Measurements from ENCODE around the gene ARF4.
"Not testable (repeated sequence)": the region's sequence is repeated elsewhere in the genome, so short reads cannot be mapped to it uniquely, and the experiment has no call there.

ARF4 gene

DNA sequence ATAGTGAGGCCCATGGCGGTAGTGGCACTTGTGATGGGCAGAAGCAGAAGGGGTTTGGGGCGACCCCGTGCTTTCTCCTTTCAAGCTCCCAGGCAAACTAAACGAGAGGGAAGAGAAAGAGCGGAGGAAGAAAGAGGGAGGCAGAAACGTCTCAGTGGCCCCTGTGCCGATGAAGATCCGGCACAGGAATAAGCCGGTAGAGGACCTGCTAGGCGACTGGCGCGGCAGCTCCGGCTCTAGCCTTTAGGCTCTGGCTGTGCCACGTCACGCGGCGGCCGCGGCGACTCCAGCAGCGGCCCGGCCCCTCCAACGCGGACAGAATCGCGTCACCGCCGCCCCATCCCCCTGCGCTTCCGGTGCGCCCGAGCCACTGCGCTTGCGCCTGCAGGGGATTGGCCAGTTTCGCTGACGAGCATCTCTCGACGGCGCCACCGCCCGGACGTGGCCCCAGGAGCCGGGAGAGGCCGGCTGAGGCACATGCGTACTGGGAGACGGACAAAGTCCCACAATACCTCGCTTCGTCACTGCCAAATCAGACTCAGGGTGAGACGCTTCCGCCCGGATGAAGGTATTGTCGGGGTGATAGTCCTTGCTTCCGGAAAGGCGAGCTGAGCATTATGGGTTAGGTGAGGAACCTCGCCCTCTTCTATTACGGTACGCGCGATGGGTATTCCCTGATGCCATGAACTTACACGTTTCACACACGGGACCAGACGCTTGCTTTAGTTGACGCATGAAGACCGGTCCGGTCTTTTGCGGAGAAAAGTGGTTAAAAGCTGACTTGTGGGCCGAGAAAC is at the start of gene ARF4:
Gene ARF4 (minus strand): TSS at position 218 of the 797 bp plus-strand sequence. CDS start 204 bp downstream, at position 14.
- DNase-seq (ENCODE audit: low spot score) = peak; percentile 100

- DNase-seq (ENCODE audit: low spot score) = no peak
Measured at GRCh38 chr3:57646723-57647122, 49.6 kb upstream of the ARF4 start.

DNA sequence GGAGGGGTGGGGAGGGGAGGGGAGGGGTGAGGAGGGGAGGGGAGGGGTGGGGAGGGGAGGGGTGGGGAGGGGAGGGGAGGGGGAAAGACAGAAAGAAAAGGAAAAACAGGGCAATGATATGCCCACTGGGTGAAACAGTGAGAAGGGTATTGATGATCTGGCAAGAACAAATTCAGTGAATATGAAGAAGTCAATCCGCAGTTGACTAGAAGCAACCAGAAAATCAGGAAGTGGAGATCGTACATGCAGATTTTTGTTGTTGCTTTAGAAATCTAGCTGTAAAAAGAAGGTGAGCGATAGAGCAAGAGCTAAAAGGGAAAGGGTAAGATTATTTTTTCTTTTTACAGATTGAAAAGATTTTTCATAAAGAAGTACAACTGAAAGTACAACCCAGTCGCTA is 47.6 kb upstream of the ARF4 start:
- DNase-seq (ENCODE audit: low spot score) = no peak

- DNase-seq (ENCODE audit: low spot score) = no peak
Measured at GRCh38 chr3:57637391-57637790, 40.2 kb upstream of the ARF4 start.

GRCh38 chr3:57634259-57634658 is 37.1 kb upstream of the ARF4 start:
- DNase-seq (ENCODE audit: low spot score) = not testable (repeated sequence)

DNA sequence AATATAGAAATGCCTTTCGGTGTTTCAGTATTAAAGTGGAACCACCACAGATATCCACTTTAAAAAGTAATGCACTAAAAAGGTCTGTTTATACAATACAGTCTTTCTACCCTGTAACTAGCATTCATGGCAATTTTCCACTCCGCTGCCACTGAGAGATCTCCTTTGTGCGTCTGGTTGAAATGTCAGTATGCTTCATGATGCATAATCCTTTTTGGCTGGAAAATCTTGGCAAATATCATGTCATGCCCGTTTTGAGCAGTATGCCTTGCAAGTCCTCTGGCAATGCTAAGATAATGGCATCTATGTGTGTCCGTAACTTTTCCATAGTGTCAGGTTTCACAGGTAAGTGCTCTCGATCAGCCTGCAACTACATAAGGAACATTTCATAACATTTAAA is 30.8 kb upstream of the ARF4 start:
- DNase-seq (ENCODE audit: low spot score) = no peak

- DNase-seq (ENCODE audit: low spot score) = no peak
Measured at GRCh38 chr3:57624801-57625200, 27.7 kb upstream of the ARF4 start.

DNA sequence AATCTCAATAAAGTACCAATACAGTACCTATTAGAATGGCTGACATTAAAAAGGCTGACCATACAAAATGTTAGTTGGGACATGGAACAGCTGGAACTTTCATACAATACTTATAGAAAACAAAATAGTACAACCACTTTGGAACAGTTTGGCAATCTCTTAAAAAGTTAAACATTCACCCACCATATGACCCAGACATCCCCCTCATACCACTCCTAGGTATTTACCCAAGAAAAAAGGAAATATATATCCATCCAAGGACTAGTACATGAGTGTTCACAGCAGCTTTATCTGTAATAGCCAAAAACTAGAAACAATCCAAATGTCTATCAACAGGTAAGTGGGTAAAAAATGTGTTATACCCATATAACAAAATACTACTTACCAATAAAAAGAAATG is 25.2 kb upstream of the ARF4 start:
- DNase-seq (ENCODE audit: low spot score) = no peak

GRCh38 chr3:57617739-57618138 is 20.6 kb upstream of the ARF4 start:
- DNase-seq (ENCODE audit: low spot score) = no peak

DNA sequence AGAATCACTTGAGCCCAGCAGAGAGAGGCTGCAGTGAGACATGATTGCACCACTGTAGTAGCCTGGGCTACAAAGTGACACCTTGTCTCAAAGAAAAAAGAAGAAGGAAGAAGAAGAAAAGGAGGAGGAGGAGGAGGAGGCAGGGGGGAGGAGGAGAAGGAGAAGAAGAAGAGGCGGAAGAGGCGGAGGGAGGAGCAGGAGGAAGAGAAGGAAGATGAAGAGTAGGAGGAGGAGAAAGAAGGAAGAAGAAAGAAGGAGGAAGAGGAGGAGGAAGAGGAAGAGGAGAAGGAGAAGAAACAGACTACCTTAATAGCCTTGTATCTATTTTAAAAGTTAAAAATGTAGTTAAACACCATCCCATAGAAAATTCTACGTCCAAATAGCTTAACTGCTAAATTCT is 19.1 kb upstream of the ARF4 start:
- no peak for DNase-seq (ENCODE audit: low spot score)

DNA sequence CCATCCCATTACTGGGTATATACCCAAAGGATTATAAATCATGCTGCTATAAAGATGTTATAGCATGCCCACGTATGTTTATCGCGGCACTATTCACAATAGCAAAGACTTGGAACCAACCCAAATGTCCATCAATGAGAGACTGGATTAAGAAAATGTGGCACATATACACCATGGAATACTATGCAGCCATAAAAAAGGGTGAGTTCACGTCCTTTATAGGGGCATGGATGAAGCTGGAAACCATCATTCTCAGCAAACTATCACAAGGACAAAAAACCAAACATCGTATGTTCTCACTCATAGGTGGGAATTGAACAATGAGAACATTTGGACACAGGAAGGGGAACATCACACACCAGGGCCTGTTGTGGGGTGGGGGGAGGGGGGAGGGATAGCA is 14.7 kb upstream of the ARF4 start:
- DNase-seq (ENCODE audit: low spot score) = not testable (repeated sequence)

DNA sequence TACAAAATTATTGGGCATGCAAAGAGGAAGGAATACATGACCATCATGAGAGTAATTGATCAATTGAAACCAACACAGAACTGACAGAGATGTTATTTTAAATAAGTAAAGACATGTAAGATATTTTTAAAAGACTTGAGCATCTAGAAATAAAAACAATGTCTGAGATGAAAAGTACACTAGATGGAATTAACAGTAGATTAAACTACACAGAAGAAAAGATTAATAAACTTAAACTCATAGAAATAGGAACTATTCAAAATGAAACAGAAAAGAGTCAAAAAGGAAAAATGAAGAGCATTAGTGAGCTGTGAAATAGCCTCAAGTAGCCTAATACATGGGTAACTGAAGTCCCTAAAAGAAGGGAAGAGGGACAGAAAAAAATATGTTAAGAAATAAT is 8.5 kb upstream of the ARF4 start:
- DNase-seq (ENCODE audit: low spot score) = no peak

- DNase-seq (ENCODE audit: low spot score) = no peak
Measured at GRCh38 chr3:57604971-57605370, 7.8 kb upstream of the ARF4 start.

DNA sequence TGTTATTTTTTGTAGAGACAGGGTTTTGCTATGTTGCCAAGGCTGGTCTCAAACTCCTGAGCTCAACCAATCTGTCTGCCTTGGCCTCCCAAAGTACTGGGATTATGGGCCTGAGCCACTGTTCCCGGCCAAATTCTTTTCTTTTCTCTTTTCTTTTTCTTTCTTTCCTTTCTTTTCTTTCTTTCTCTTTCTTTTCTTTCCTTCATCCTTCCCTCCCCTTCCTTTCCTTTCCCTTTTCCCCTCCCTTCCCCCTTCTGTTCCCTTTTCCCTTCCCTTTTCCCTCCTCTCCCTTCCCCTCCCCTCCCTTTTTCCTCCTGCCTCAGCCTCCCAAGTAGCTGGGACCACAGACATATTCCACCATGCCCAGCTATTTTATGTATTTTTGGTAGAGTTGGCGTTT is 3.1 kb upstream of the ARF4 start:
- DNase-seq (ENCODE audit: low spot score) = no peak

GRCh38 chr3:57598765-57599360 is 1.7 kb upstream of the ARF4 start:
- DNase-seq (ENCODE audit: low spot score) = no peak

GRCh38 chr3:57596495-57597126 is 533 bp downstream of the ARF4 start:
- DNase-seq (ENCODE audit: low spot score) = peak; percentile 51

- no peak for DNase-seq (ENCODE audit: low spot score)
Measured at GRCh38 chr3:57594576-57594975, 2.6 kb downstream of the ARF4 start.

GRCh38 chr3:57594144-57594543 is 3.0 kb downstream of the ARF4 start:
- no peak for DNase-seq (ENCODE audit: low spot score)

- no peak for DNase-seq (ENCODE audit: low spot score)
Measured at GRCh38 chr3:57592306-57592705, 4.8 kb downstream of the ARF4 start.

GRCh38 chr3:57587905-57588304 is 9.2 kb downstream of the ARF4 start:
- no peak for DNase-seq (ENCODE audit: low spot score)

- no peak for DNase-seq (ENCODE audit: low spot score)
Measured at GRCh38 chr3:57586778-57587177, 10.4 kb downstream of the ARF4 start.

DNA sequence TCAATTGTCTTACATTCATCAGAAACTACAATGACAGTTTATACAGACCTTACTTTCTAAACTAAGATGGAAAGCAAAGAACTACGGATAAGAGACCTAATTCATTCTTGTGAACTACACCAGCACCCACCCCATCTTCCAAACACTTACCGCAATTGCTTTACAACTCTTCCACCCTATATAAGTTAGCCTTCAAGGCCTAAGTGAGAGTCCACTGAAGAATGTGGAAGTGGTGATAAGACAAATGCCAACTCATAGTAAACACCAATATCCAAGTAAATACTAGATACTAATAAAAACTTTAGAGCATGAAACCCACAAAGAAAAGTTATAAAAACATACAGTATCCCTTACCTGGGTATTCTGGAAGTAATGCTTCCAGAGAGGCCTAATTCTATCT is 13.6 kb downstream of the ARF4 start:
- no peak for DNase-seq (ENCODE audit: low spot score)

GRCh38 chr3:57582474-57583168 is 14.5 kb downstream of the ARF4 start:
- DNase-seq (ENCODE audit: low spot score) = no peak

Measured in CD4-positive, alpha-beta T cell treated with Interleukin-6 at 100 ng/mL for 8 hours (primary cell).